Neural cell (in vitro differentiated cells): Measurements from ENCODE around the gene LPP. TPM values are rescaled to one million over a fixed set of nuclear protein-coding genes. Genes with fewer than 3 reads are reported as not detected.

Experiments
- H2AFZ ChIP-seq: fragments of 200-600, 300-800 bp; sonication (generic), shearing (Covaris generic); 2 replicates; pipeline ENCODE4 v1.6.0; 2014; ENCODE audit warnings: low read depth, mild to moderate bottlenecking, antibody characterized with exemption, low read length, moderate library complexity
- H3F3A ChIP-seq: fragments of 200-600 bp; shearing (Covaris generic); 2 replicates; pipeline ENCODE4 v1.6.1; 2016; ENCODE audit warnings: mild to moderate bottlenecking, moderate library complexity, mixed read lengths, antibody characterized with exemption, low read length; ENCODE audit not compliant: insufficient read depth, poor library complexity, severe bottlenecking
- H3K27ac ChIP-seq: fragments of 200-600, 300-800 bp; sonication (generic), shearing (Covaris generic); 2 replicates; pipeline ENCODE4 v1.5.1; 2014; ENCODE audit warnings: mild to moderate bottlenecking, low read length, moderate library complexity
- H3K27me3 ChIP-seq: fragments of 300-800, 200-600 bp; sonication (generic), shearing (Covaris generic); 2 replicates; pipeline ENCODE4 v1.6.0; 2014; ENCODE audit warnings: mild to moderate bottlenecking, low read depth, low read length, moderate library complexity; ENCODE audit not compliant: insufficient read depth
- H3K36me3 ChIP-seq: fragments of 300-800, 200-600 bp; sonication (generic), shearing (Covaris generic); 2 replicates; pipeline ENCODE4 v1.5.1; 2014; ENCODE audit warnings: mild to moderate bottlenecking, antibody characterized with exemption, low read length, moderate library complexity; ENCODE audit not compliant: insufficient read depth
- H3K4me2 ChIP-seq: fragments of 300-800, 200-600 bp; sonication (generic), shearing (Covaris generic); 2 replicates; pipeline ENCODE4 v1.6.0; 2014; ENCODE audit warnings: mild to moderate bottlenecking, low read length
- H3K4me3 ChIP-seq: fragments of 300-800, 200-600 bp; sonication (generic), shearing (Covaris generic); 2 replicates; pipeline ENCODE4 v1.5.1; 2014; ENCODE audit warnings: mild to moderate bottlenecking, low read length, moderate library complexity
- H3K79me2 ChIP-seq: fragments of 200-600 bp; shearing (Covaris generic); replicated peaks from 2 replicates; pipeline ENCODE4 v1.6.0; 2014; ENCODE audit warnings: mild to moderate bottlenecking, low read length, moderate library complexity; ENCODE audit not compliant: insufficient read depth
- H3K9ac ChIP-seq: fragments of 300-800, 200-600 bp; sonication (generic), shearing (Covaris generic); 2 replicates; pipeline ENCODE4 v1.6.1; 2016; ENCODE audit warnings: mild to moderate bottlenecking, low read length, mixed read lengths
- H3K9me2 ChIP-seq: fragments of 200-600 bp; shearing (Covaris generic); 2 replicates; pipeline ENCODE4 v1.6.1; 2016; ENCODE audit warnings: mild to moderate bottlenecking, low read length, mixed read lengths; ENCODE audit not compliant: insufficient read depth
- H3K9me3 ChIP-seq: fragments of 200-600, 300-800 bp; sonication (generic), shearing (Covaris generic); 2 replicates; pipeline ENCODE4 v1.6.1; 2016; ENCODE audit warnings: mild to moderate bottlenecking, mixed run types, low read length, moderate library complexity, mixed read lengths
- H4K20me1 ChIP-seq: fragments of 200-600 bp; shearing (Covaris generic); 2 replicates; pipeline ENCODE4 v1.6.1; 2016; ENCODE audit warnings: mild to moderate bottlenecking, mixed run types; ENCODE audit not compliant: insufficient read depth
- EP300 ChIP-seq: fragments of 450-650 bp; conservative IDR thresholded peaks from 2 replicates; pipeline ENCODE4 v1.6.1; 2014; ENCODE audit warnings: antibody characterized with exemption, mild to moderate bottlenecking, moderate library complexity; ENCODE audit not compliant: poor library complexity, severe bottlenecking
- EZH2 ChIP-seq: fragments of 200-600, 300-800 bp; shearing (Covaris generic), sonication (generic); IDR thresholded peaks from 2 replicates; pipeline ENCODE4 v1.6.1; 2014; ENCODE audit warnings: antibody characterized with exemption, low read length, borderline replicate concordance, mild to moderate bottlenecking; ENCODE audit not compliant: insufficient read depth, poor library complexity, severe bottlenecking
- MXI1 ChIP-seq: fragments of 450-650 bp; conservative IDR thresholded peaks from 2 replicates; pipeline ENCODE4 v1.6.1; 2014; ENCODE audit warnings: antibody characterized with exemption, mild to moderate bottlenecking; ENCODE audit not compliant: poor library complexity, severe bottlenecking
- POLR2AphosphoS5 ChIP-seq: IDR thresholded peaks from 2 replicates; pipeline ENCODE4 v1.6.1; 2012
- RAD21 ChIP-seq: fragments of 450-650 bp; conservative IDR thresholded peaks from 2 replicates; pipeline ENCODE4 v1.6.1; 2014; ENCODE audit warnings: antibody characterized with exemption, mild to moderate bottlenecking, moderate library complexity
- SMC3 ChIP-seq: fragments of 450-650 bp; conservative IDR thresholded peaks from 2 replicates; pipeline ENCODE4 v1.6.1; 2014; ENCODE audit warnings: antibody characterized with exemption, mild to moderate bottlenecking, moderate library complexity; ENCODE audit not compliant: poor library complexity
- TAF1 ChIP-seq: IDR thresholded peaks from 2 replicates; pipeline ENCODE4 v1.6.1; 2012; ENCODE audit warnings: low read depth
- polyA plus RNA-seq: library from polyadenylated mRNA; depleted of rRNA; stranded (reverse); fragments of >200 nt; gene quantifications from 2 replicates; pipeline ENCODE4 v1.2.3, GENCODE V29; 2014
- TF ChIP-seq, protein P1 (sequence below): fragments of 450-650 bp; IDR thresholded peaks from 2 replicates; pipeline ENCODE4 v1.5.1; 2014; ENCODE audit warnings: antibody characterized with exemption, mild to moderate bottlenecking, moderate library complexity; ENCODE audit not compliant: poor library complexity, severe bottlenecking
- TF ChIP-seq, protein P2 (sequence below): IDR thresholded peaks from 2 replicates; pipeline ENCODE4 v1.6.1; 2012; ENCODE audit warnings: borderline replicate concordance

The LPP gene
- polyA plus RNA-seq, 1 donor from 2014 or later = 3.0 TPM

DNA sequence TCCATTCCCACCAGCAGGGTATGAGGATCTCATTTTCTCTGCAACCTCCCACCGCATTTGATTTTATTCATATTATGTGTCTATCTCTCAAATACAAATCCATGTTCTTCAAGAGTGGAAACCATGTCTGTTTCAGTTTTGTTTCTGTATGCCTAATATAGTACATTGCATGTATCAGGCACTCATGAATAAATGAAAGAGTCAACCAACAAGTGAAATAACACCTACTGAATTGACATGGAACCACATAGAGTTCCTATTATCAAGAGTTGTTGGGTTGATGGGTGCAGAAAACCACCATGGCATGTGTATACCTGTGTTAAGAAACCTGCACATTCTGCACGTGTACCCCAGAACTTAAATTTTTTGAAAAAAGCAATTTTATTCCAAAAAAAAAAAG, 466.8 kb downstream of the LPP start:
- Histone ChIP-seq H3K4me3 (no peak overlapping the region), H2AFZ (no peak overlapping the region), H3K9me2 (no peaks in the 10 kb centered on the region), H3K9ac (no peak overlapping the region), H4K20me1 (no peaks in the 10 kb centered on the region), H3K9me3 (no peaks in the 10 kb centered on the region), H3F3A (no peaks in the 10 kb centered on the region), H3K36me3 (no peaks in the 10 kb centered on the region), H3K27ac (no peak overlapping the region), H3K4me2 (no peak overlapping the region), H3K79me2 (no peaks in the 10 kb centered on the region), H3K27me3 (no peaks in the 10 kb centered on the region)
- TF ChIP-seq EZH2 = no peak
- no peak for TF ChIP-seq MXI1
- TF ChIP-seq RAD21 = no peak
- no peak for TF ChIP-seq SMC3
- TF ChIP-seq TAF1 = no peak
- TF ChIP-seq EP300 = no peak
- TF ChIP-seq, protein P1, sequence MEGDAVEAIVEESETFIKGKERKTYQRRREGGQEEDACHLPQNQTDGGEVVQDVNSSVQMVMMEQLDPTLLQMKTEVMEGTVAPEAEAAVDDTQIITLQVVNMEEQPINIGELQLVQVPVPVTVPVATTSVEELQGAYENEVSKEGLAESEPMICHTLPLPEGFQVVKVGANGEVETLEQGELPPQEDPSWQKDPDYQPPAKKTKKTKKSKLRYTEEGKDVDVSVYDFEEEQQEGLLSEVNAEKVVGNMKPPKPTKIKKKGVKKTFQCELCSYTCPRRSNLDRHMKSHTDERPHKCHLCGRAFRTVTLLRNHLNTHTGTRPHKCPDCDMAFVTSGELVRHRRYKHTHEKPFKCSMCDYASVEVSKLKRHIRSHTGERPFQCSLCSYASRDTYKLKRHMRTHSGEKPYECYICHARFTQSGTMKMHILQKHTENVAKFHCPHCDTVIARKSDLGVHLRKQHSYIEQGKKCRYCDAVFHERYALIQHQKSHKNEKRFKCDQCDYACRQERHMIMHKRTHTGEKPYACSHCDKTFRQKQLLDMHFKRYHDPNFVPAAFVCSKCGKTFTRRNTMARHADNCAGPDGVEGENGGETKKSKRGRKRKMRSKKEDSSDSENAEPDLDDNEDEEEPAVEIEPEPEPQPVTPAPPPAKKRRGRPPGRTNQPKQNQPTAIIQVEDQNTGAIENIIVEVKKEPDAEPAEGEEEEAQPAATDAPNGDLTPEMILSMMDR = no peak
- TF ChIP-seq, protein P2, sequence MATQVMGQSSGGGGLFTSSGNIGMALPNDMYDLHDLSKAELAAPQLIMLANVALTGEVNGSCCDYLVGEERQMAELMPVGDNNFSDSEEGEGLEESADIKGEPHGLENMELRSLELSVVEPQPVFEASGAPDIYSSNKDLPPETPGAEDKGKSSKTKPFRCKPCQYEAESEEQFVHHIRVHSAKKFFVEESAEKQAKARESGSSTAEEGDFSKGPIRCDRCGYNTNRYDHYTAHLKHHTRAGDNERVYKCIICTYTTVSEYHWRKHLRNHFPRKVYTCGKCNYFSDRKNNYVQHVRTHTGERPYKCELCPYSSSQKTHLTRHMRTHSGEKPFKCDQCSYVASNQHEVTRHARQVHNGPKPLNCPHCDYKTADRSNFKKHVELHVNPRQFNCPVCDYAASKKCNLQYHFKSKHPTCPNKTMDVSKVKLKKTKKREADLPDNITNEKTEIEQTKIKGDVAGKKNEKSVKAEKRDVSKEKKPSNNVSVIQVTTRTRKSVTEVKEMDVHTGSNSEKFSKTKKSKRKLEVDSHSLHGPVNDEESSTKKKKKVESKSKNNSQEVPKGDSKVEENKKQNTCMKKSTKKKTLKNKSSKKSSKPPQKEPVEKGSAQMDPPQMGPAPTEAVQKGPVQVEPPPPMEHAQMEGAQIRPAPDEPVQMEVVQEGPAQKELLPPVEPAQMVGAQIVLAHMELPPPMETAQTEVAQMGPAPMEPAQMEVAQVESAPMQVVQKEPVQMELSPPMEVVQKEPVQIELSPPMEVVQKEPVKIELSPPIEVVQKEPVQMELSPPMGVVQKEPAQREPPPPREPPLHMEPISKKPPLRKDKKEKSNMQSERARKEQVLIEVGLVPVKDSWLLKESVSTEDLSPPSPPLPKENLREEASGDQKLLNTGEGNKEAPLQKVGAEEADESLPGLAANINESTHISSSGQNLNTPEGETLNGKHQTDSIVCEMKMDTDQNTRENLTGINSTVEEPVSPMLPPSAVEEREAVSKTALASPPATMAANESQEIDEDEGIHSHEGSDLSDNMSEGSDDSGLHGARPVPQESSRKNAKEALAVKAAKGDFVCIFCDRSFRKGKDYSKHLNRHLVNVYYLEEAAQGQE = no peak
- TF ChIP-seq POLR2AphosphoS5 = no peak

DNA sequence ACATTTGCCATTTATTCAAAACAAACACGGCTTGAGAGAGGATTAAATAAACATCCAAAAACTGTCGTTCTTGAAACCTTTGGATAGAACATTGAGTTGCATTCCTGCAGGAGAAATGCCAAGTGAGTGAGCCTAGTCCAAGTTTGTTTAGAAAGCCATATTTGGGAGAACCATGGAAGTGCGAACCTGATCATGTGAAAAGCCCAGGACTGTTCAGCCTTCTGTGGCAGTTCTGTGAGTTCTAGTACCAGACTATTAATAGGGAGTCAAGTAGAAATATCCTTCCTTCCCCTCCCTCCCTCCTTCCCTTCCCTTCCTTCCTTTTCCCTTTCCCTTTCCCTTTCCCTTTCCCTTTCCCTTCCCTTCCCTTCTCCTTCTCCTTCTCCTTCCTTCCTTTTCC, 470.4 kb downstream of the LPP start:
- Histone ChIP-seq H3K9me3 (no peaks in the 10 kb centered on the region), H3K4me2 (no peak overlapping the region), H3K4me3 (no peak overlapping the region), H3K9me2 (no peaks in the 10 kb centered on the region), H3K27me3 (no peaks in the 10 kb centered on the region), H3K9ac (no peak overlapping the region), H4K20me1 (no peaks in the 10 kb centered on the region), H3K36me3 (no peaks in the 10 kb centered on the region), H3K27ac (no peak overlapping the region), H2AFZ (no peak overlapping the region), H3K79me2 (no peaks in the 10 kb centered on the region), H3F3A (no peaks in the 10 kb centered on the region)
- TF ChIP-seq, protein P1 = no peak
- TF ChIP-seq TAF1 (no peak), POLR2AphosphoS5 (no peak)
